K562 (cell line): ENCODE measurements around the gene NEURL1B.

Experiments
- TCFL5 ChIP-seq: fragments of 250-450 bp; sonication (Bioruptor Pico); conservative IDR thresholded peaks from 2 replicates; pipeline ENCODE4 v1.6.1; 2021; ENCODE audit warnings: mild to moderate bottlenecking, moderate library complexity, matching md5 sums
- ZNF143 ChIP-seq: sonication (generic); formaldehyde crosslinking; IDR thresholded peaks from 2 replicates; pipeline ENCODE4 v1.9.0; 2022; ENCODE audit warnings: mild to moderate bottlenecking, missing genetic modification reagents
- TF ChIP-seq, protein P1 (sequence below): sonication (generic); formaldehyde crosslinking; IDR thresholded peaks from 2 replicates; pipeline ENCODE4 v1.8.0; 2023; ENCODE audit warnings: mild to moderate bottlenecking, missing genetic modification reagents
- TF ChIP-seq, protein P2 (sequence below), 3 experiments: IDR thresholded peaks in 2 of 3; conservative IDR thresholded peaks in 1 of 3; 2 replicates each; pipeline ENCODE4 v1.5.1; 2011 to 2012; ENCODE audit warnings: low read length in 3 of 3, mild to moderate bottlenecking in 3 of 3, control low read depth in 2 of 3, improper control_type of control experiment in 1 of 3, inconsistent platforms in 1 of 3, low read depth in 1 of 3, mixed read lengths in 1 of 3, moderate library complexity in 1 of 3; ENCODE audit not compliant: insufficient read depth in 2 of 3

DNA sequence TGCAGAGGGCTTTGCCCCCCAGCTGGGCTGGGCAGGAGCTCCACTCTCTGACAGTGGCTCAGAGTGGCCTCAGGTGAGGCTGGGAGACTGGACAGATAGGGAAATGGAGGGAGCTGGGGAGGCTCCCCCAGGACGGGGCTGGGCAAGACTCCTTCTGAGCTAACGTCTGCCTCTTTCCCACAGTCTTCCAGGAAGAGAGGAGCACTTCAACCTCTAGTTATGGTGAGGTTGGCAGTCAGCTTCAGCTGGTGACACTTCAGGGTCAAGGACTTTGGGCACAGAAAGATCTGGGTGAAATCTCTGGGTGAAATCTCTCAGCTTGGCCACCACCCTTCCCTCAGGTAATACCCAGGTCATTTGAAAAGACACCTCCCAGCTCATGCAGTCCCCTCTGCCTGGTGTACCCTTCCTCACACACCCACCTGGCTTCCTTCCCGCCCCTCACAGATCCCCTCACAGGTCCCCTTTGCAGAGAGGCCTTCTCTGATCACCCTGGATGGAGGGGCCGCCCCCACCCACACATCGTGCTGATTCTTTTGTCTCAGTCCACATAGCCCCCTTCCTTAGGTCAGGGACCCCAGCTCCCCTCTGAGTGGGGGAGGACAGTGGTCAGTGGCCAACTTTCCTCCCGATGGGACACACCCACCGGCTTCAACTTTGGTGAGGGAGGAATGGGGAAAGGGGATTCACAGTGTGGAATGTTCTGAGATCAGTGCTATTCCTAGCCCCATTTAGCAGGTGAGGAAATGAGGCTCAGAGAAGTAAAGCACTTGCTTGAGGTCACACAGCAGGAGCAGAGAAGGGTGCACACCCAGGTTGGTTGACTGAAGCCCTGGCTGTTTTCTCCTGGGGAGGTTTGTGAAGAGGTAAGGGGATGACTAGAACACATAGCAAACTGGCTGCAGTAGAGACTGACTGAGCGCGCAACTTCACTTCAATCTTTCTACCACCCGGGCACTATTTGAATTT, 15.8 kb upstream of the NEURL1B start:
- TF ChIP-seq, protein P1, sequence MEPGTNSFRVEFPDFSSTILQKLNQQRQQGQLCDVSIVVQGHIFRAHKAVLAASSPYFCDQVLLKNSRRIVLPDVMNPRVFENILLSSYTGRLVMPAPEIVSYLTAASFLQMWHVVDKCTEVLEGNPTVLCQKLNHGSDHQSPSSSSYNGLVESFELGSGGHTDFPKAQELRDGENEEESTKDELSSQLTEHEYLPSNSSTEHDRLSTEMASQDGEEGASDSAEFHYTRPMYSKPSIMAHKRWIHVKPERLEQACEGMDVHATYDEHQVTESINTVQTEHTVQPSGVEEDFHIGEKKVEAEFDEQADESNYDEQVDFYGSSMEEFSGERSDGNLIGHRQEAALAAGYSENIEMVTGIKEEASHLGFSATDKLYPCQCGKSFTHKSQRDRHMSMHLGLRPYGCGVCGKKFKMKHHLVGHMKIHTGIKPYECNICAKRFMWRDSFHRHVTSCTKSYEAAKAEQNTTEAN: no peak
- no peak for TF ChIP-seq ZNF143 (CRISPR knock-in tag)
- TF ChIP-seq TCFL5: no peak
- TF ChIP-seq, protein P2, sequence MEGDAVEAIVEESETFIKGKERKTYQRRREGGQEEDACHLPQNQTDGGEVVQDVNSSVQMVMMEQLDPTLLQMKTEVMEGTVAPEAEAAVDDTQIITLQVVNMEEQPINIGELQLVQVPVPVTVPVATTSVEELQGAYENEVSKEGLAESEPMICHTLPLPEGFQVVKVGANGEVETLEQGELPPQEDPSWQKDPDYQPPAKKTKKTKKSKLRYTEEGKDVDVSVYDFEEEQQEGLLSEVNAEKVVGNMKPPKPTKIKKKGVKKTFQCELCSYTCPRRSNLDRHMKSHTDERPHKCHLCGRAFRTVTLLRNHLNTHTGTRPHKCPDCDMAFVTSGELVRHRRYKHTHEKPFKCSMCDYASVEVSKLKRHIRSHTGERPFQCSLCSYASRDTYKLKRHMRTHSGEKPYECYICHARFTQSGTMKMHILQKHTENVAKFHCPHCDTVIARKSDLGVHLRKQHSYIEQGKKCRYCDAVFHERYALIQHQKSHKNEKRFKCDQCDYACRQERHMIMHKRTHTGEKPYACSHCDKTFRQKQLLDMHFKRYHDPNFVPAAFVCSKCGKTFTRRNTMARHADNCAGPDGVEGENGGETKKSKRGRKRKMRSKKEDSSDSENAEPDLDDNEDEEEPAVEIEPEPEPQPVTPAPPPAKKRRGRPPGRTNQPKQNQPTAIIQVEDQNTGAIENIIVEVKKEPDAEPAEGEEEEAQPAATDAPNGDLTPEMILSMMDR (IDR thresholded peaks at IDR 0.05 in 2 of 3, conservative IDR thresholded peaks at IDR 0.05 in 1 of 3; ENCODE audit: insufficient read depth in 2 of 3, low read depth in 1 of 3, low read length in 3 of 3): no peak
